Upper lobe of left lung (tissue), 4 donors: ENCODE measurements around the gene CHCT1.

Experiments
- POLR2A ChIP-seq, 4 donors: fragments of 450-650 bp; IDR thresholded peaks; one replicate each; pipeline ENCODE4 v1.5.1; 2016 to 2017; ENCODE audit warnings: antibody characterized with exemption in 4 of 4, mild to moderate bottlenecking in 2 of 4
- TF ChIP-seq, protein P1 (sequence below), 6 experiments: fragments of 450-650 bp in 4 of 6; fragments of 200-600 bp in 2 of 6; sonication (generic) in 2 of 6; IDR thresholded peaks; one replicate each; pipeline ENCODE4 v1.5.1; 2016 to 2019; ENCODE audit warnings: antibody characterized with exemption in 6 of 6

DNA sequence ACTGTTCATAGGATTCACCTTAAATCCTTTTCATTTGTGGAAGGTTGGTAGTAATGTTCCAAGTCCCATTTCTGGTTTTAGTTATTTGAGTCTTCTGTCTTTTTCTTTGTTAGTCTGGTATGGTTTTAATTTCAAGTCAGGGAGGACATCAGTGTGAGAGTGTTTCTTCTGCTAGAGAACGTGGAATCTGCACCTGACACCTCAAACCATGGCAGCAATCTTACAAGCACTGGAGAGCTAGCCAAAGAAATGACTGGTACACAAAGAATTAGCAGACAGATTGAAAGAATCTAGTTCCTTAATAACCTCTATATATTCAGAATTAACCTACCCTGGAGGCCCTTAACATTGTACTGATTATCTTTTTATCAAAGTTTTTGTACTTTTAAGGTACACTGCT, 50.2 kb downstream of the CHCT1 start:
- TF ChIP-seq, protein P1, sequence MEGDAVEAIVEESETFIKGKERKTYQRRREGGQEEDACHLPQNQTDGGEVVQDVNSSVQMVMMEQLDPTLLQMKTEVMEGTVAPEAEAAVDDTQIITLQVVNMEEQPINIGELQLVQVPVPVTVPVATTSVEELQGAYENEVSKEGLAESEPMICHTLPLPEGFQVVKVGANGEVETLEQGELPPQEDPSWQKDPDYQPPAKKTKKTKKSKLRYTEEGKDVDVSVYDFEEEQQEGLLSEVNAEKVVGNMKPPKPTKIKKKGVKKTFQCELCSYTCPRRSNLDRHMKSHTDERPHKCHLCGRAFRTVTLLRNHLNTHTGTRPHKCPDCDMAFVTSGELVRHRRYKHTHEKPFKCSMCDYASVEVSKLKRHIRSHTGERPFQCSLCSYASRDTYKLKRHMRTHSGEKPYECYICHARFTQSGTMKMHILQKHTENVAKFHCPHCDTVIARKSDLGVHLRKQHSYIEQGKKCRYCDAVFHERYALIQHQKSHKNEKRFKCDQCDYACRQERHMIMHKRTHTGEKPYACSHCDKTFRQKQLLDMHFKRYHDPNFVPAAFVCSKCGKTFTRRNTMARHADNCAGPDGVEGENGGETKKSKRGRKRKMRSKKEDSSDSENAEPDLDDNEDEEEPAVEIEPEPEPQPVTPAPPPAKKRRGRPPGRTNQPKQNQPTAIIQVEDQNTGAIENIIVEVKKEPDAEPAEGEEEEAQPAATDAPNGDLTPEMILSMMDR (IDR thresholded peaks at IDR 0.05) = no peak
- no peak for TF ChIP-seq POLR2A (IDR thresholded peaks at IDR 0.05)
